GM12878 (cell line): ENCODE results near the gene UGT1A7. TPM values are rescaled to one million over a fixed set of nuclear protein-coding genes. Genes with fewer than 3 reads are reported as not detected.

Source experiments
- ATAC-seq: fragments of 200-7000 bp; cut with Tn5 transposase; 3 replicates; pipeline ENCODE4 v1.9.1; 2020; ENCODE audit warnings: mild to moderate bottlenecking, moderate library complexity
- BruUV-seq: library from RNA; stranded (reverse); fragments of 400-500 nt; replicated peaks from 2 replicates; lab custom pipeline; 2021; lab: Mats Ljungman, UMichigan
- CTCF ChIA-PET: fragments of 300-600 bp; sonication (Branson Sonifier 250); formaldehyde crosslinking; extraction: SDS; loops from one replicate; lab custom pipeline; 2021; ENCODE audit warnings: inconsistent platforms; lab: Yijun Ruan, JAX
- POLR2A ChIA-PET: fragments of 350-600 bp; formaldehyde crosslinking; extraction: SDS; loops from one replicate; lab custom pipeline; 2021; ENCODE audit warnings: inconsistent platforms; lab: Charles Lee
- RAD21 ChIA-PET: fragments of 300-600 bp; sonication (Branson Sonifier 250); formaldehyde crosslinking; loops from one replicate; lab custom pipeline; 2023; ENCODE audit warnings: antibody characterized with exemption; ENCODE audit not compliant: unreplicated experiment; lab: Charles Lee
- SMC1A ChIA-PET: fragments of 300-600 bp; sonication (Branson Sonifier 250); formaldehyde crosslinking; loops from one replicate; lab custom pipeline; 2023; ENCODE audit not compliant: unreplicated experiment, uncharacterized antibody; lab: Charles Lee
- DNase-seq: peaks from one replicate; pipeline ENCODE4 v3.0.0-alpha.2; 2011; ENCODE audit warnings: low read depth, low spot score
- FAIRE-seq: peaks from 3 replicates; lab custom pipeline; 2011; peaks lifted over from hg19 to GRCh38; lab: Jason Lieb, UNC
- H2AFZ ChIP-seq: 2 replicates; pipeline ENCODE4 v1.6.0; 2011; ENCODE audit warnings: low read depth, low read length, control low read depth; ENCODE audit not compliant: control insufficient read depth
- H3K27ac ChIP-seq: 2 replicates; pipeline ENCODE4 v1.5.1; 2011; ENCODE audit warnings: control low read depth; ENCODE audit not compliant: control insufficient read depth, insufficient read depth
- H3K27me3 ChIP-seq, 2 experiments: replicated peaks in 1 of 2; 2 replicates each; pipeline versions ENCODE4 v1.6.0 to v1.6.1; 2011; ENCODE audit warnings: low read length in 1 of 2; ENCODE audit not compliant: control insufficient read depth in 2 of 2, insufficient read depth in 2 of 2
- H3K36me3 ChIP-seq, 2 experiments: 2 replicates each; pipeline ENCODE4 v1.5.1; 2011; ENCODE audit warnings: low read length in 1 of 2; ENCODE audit not compliant: control insufficient read depth in 2 of 2, insufficient read depth in 2 of 2
- H3K4me1 ChIP-seq: 2 replicates; pipeline ENCODE4 v1.6.1; 2011; ENCODE audit warnings: mild to moderate bottlenecking, low read length, moderate library complexity, mixed read lengths; ENCODE audit not compliant: control insufficient read depth, insufficient read depth
- H3K4me2 ChIP-seq: 2 replicates; pipeline ENCODE4 v1.6.0; 2011; ENCODE audit warnings: control low read depth; ENCODE audit not compliant: control insufficient read depth, insufficient read depth
- H3K4me3 ChIP-seq: fragments of 200-600 bp; sonication (generic); 2 replicates; pipeline ENCODE4 v1.5.1; 2016
- H3K79me2 ChIP-seq: 2 replicates; pipeline ENCODE4 v1.6.0; 2011; ENCODE audit warnings: low read length; ENCODE audit not compliant: control insufficient read depth, insufficient read depth
- H3K9ac ChIP-seq: 2 replicates; pipeline ENCODE4 v1.8.0; 2011; ENCODE audit warnings: low read length, control low read depth, mixed read lengths; ENCODE audit not compliant: control insufficient read depth, insufficient read depth
- H3K9me3 ChIP-seq: replicated peaks from 3 replicates; pipeline ENCODE4 v1.5.1; 2011; ENCODE audit warnings: mild to moderate bottlenecking, low read length; ENCODE audit not compliant: control insufficient read depth, insufficient read depth
- H4K20me1 ChIP-seq: 2 replicates; pipeline ENCODE4 v1.6.0; 2011; ENCODE audit not compliant: control insufficient read depth, insufficient read depth
- CHD1 ChIP-seq: IDR thresholded peaks from 2 replicates; pipeline ENCODE4 v1.6.1; 2012; ENCODE audit warnings: low read depth, low read length, improper control_type of control experiment
- CREM ChIP-seq: IDR thresholded peaks from 2 replicates; pipeline ENCODE4 v1.6.1; 2014; ENCODE audit warnings: antibody characterized with exemption, low read depth
- FOXK2 ChIP-seq: fragments of 450-650 bp; IDR thresholded peaks from 2 replicates; pipeline ENCODE4 v1.6.1; 2017; ENCODE audit warnings: mild to moderate bottlenecking, moderate library complexity
- SIX5 ChIP-seq: IDR thresholded peaks from 2 replicates; pipeline ENCODE4 v1.6.1; 2011; ENCODE audit warnings: mild to moderate bottlenecking, low read depth, low read length, moderate library complexity; ENCODE audit not compliant: severe bottlenecking
- SMC3 ChIP-seq: IDR thresholded peaks from 2 replicates; pipeline ENCODE4 v1.6.1; 2011; ENCODE audit warnings: low read length, improper control_type of control experiment, borderline replicate concordance
- STAT1 ChIP-seq: fragments of 450-650 bp; conservative IDR thresholded peaks from 2 replicates; pipeline ENCODE4 v1.6.1; 2014; ENCODE audit warnings: antibody characterized with exemption, mild to moderate bottlenecking
- TCF12 ChIP-seq: IDR thresholded peaks from 2 replicates; pipeline ENCODE4 v1.6.1; 2011; ENCODE audit warnings: low read depth, mild to moderate bottlenecking, low read length
- YY1 ChIP-seq: IDR thresholded peaks from 2 replicates; pipeline ENCODE4 v1.6.1; 2011; ENCODE audit warnings: low read depth, mild to moderate bottlenecking, low read length
- ZBED1 ChIP-seq: IDR thresholded peaks from 2 replicates; pipeline ENCODE4 v1.6.1; 2016; ENCODE audit warnings: borderline replicate concordance
- ZNF207 ChIP-seq: fragments of 450-650 bp; IDR thresholded peaks from 2 replicates; pipeline ENCODE4 v1.6.1; 2014; ENCODE audit warnings: antibody characterized with exemption, mild to moderate bottlenecking, borderline replicate concordance
- ZNF217 ChIP-seq: fragments of 450-650 bp; IDR thresholded peaks from 2 replicates; pipeline ENCODE4 v1.6.1; 2017; ENCODE audit warnings: antibody characterized with exemption, mild to moderate bottlenecking
- ZSCAN29 ChIP-seq: fragments of 450-650 bp; IDR thresholded peaks from 2 replicates; pipeline ENCODE4 v1.6.1; 2017; ENCODE audit warnings: mild to moderate bottlenecking, moderate library complexity
- WGBS: methylation state at CpG from one replicate; pipeline ENCODE4 v1.1.6; 2016; ENCODE audit warnings: low lambda C conversion rate; ENCODE audit not compliant: insufficient replicate concordance, insufficient coverage; ENCODE audit errors: missing lambda C conversion rate; 5-methylcytosine and 5-hydroxymethylcytosine counted together
- in situ Hi-C: fragments of 300-500 bp; cut with MboI; formaldehyde crosslinking; loops from 9 replicates; pipeline ENCODE4 v1.14.3; 2018; ENCODE audit warnings: mixed read lengths
- intact Hi-C: fragments of 100-400 bp; cut with micrococcal nuclease; formaldehyde crosslinking; loops from one replicate; pipeline ENCODE4 v1.14.2; 2022; ENCODE audit not compliant: unreplicated experiment
- polyA plus RNA-seq, 11 experiments: library from polyadenylated mRNA; depleted of rRNA in 4 of 11; unstranded in 6 of 11; stranded (reverse) in 5 of 11; fragments of >200 nt; fragmentation: Nextera tagmentation in 4 of 11; fragmentation: Illumina TruSeq in 1 of 11; extraction: Ambion mirVana in 4 of 11; extraction: Trizol in 1 of 11; gene quantifications; 1 replicate in 1 of 11; 2 replicates in 10 of 11; pipeline versions ENCODE4 v1.2.1 to v1.2.3, GENCODE V29; 2011 to 2016; ENCODE audit warnings: inconsistent platforms in 2 of 11, missing spikeins in 2 of 11, low read depth in 1 of 11
- total RNA-seq, 4 experiments: library from RNA; depleted of rRNA in 3 of 4; stranded (reverse); fragments of >200 nt in 3 of 4; fragmentation: Illumina TruSeq in 1 of 4; extraction: Trizol in 1 of 4; gene quantifications; 2 replicates each; pipeline versions ENCODE4 v1.2.1 to v1.2.3, GENCODE V29; 2013 to 2021
- TF ChIP-seq, protein P1 (sequence below): IDR thresholded peaks from 2 replicates; pipeline ENCODE4 v1.6.1; 2011; ENCODE audit warnings: low read depth, mild to moderate bottlenecking, low read length, moderate library complexity, borderline replicate concordance; ENCODE audit errors: extremely low read depth
- TF ChIP-seq, protein P2 (sequence below): IDR thresholded peaks from 2 replicates; pipeline ENCODE4 v1.6.1; 2012; ENCODE audit warnings: low read length, inconsistent platforms
- TF ChIP-seq, protein P3 (sequence below): fragments of 450-650 bp; IDR thresholded peaks from 2 replicates; pipeline ENCODE4 v1.6.1; 2018; ENCODE audit warnings: borderline replicate concordance, mild to moderate bottlenecking; ENCODE audit not compliant: partially characterized antibody
- TF ChIP-seq, protein P4 (sequence below): fragments of 150-350 bp; IDR thresholded peaks from 2 replicates; pipeline ENCODE4 v1.6.1; 2014; ENCODE audit warnings: mild to moderate bottlenecking, low read depth, low read length
- TF ChIP-seq, protein P5 (sequence below): fragments of 450-650 bp; formaldehyde crosslinking; IDR thresholded peaks from 2 replicates; pipeline ENCODE4 v1.4.0; 2020; ENCODE audit warnings: mild to moderate bottlenecking, moderate library complexity

UGT1A7 gene
- total and polyA plus RNA-seq, 10 of the 15 experiments (the other 5 are each of a cell fraction or from before 2014, with no cell fraction given): not detected

DNA sequence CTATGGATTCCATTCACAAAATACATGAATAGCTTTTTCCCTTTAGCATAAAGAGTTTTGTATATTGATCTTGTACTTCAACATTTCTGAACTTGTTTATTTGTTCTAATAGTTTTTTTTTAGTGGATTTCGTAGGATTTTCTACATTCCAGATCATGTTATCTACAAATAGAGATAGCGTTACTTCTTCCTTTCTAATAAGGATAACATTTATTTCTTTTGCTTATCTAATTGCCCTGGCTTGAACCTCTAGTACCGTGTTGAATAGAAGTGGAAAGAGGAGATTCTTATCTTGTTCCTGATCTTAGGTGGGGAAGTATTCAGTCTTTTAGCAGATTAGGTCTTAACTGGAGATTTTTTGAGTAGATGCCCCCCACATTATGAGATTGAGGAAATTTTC lies 20.5 kb downstream of the UGT1A7 start:
- no TSS peak for BruUV-seq
- WGBS: 35% methylated on average over 3 of the region's 3 CpGs
- TF ChIP-seq, protein P1, sequence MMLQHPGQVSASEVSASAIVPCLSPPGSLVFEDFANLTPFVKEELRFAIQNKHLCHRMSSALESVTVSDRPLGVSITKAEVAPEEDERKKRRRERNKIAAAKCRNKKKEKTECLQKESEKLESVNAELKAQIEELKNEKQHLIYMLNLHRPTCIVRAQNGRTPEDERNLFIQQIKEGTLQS: no peak
- TF ChIP-seq ZNF207 (no peak), ZBED1 (no peak), ZNF217 (no peak), YY1 (no peak), STAT1 (no peak), TCF12 (no peak), FOXK2 (no peak), SIX5 (no peak), SMC3 (no peak), CHD1 (no peak), ZSCAN29 (no peak), CREM (no peak)
- TF ChIP-seq, protein P2, sequence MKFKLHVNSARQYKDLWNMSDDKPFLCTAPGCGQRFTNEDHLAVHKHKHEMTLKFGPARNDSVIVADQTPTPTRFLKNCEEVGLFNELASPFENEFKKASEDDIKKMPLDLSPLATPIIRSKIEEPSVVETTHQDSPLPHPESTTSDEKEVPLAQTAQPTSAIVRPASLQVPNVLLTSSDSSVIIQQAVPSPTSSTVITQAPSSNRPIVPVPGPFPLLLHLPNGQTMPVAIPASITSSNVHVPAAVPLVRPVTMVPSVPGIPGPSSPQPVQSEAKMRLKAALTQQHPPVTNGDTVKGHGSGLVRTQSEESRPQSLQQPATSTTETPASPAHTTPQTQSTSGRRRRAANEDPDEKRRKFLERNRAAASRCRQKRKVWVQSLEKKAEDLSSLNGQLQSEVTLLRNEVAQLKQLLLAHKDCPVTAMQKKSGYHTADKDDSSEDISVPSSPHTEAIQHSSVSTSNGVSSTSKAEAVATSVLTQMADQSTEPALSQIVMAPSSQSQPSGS: no peak
- TF ChIP-seq, protein P3, sequence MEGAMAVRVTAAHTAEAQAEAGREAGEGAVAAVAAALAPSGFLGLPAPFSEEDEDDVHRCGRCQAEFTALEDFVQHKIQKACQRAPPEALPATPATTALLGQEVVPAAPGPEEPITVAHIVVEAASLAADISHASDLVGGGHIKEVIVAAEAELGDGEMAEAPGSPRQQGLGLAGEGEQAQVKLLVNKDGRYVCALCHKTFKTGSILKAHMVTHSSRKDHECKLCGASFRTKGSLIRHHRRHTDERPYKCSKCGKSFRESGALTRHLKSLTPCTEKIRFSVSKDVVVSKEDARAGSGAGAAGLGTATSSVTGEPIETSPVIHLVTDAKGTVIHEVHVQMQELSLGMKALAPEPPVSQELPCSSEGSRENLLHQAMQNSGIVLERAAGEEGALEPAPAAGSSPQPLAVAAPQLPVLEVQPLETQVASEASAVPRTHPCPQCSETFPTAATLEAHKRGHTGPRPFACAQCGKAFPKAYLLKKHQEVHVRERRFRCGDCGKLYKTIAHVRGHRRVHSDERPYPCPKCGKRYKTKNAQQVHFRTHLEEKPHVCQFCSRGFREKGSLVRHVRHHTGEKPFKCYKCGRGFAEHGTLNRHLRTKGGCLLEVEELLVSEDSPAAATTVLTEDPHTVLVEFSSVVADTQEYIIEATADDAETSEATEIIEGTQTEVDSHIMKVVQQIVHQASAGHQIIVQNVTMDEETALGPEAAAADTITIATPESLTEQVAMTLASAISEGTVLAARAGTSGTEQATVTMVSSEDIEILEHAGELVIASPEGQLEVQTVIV: no peak
- TF ChIP-seq, protein P4, sequence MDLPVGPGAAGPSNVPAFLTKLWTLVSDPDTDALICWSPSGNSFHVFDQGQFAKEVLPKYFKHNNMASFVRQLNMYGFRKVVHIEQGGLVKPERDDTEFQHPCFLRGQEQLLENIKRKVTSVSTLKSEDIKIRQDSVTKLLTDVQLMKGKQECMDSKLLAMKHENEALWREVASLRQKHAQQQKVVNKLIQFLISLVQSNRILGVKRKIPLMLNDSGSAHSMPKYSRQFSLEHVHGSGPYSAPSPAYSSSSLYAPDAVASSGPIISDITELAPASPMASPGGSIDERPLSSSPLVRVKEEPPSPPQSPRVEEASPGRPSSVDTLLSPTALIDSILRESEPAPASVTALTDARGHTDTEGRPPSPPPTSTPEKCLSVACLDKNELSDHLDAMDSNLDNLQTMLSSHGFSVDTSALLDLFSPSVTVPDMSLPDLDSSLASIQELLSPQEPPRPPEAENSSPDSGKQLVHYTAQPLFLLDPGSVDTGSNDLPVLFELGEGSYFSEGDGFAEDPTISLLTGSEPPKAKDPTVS: no peak
- TF ChIP-seq, protein P5, sequence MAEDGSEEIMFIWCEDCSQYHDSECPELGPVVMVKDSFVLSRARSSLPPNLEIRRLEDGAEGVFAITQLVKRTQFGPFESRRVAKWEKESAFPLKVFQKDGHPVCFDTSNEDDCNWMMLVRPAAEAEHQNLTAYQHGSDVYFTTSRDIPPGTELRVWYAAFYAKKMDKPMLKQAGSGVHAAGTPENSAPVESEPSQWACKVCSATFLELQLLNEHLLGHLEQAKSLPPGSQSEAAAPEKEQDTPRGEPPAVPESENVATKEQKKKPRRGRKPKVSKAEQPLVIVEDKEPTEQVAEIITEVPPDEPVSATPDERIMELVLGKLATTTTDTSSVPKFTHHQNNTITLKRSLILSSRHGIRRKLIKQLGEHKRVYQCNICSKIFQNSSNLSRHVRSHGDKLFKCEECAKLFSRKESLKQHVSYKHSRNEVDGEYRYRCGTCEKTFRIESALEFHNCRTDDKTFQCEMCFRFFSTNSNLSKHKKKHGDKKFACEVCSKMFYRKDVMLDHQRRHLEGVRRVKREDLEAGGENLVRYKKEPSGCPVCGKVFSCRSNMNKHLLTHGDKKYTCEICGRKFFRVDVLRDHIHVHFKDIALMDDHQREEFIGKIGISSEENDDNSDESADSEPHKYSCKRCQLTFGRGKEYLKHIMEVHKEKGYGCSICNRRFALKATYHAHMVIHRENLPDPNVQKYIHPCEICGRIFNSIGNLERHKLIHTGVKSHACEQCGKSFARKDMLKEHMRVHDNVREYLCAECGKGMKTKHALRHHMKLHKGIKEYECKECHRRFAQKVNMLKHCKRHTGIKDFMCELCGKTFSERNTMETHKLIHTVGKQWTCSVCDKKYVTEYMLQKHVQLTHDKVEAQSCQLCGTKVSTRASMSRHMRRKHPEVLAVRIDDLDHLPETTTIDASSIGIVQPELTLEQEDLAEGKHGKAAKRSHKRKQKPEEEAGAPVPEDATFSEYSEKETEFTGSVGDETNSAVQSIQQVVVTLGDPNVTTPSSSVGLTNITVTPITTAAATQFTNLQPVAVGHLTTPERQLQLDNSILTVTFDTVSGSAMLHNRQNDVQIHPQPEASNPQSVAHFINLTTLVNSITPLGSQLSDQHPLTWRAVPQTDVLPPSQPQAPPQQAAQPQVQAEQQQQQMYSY (CRISPR knock-in tag): no peak

More for the DNA sequence above, 20.5 kb downstream of the UGT1A7 start:
- intact Hi-C loops: no loop called here
- FAIRE-seq: no peak
- SMC1A ChIA-PET: no interaction called here
- H4K20me1 ChIP-seq: no peaks in the 10 kb centered on the region
- no peak for ATAC-seq
- no peaks in the 10 kb centered on the region for H3K79me2 ChIP-seq
- no peak overlapping the region for H3K4me3 ChIP-seq
- RAD21 ChIA-PET: no interaction called here
- no peak overlapping the region for H3K27ac ChIP-seq
- H3K27me3 ChIP-seq: no peaks in the 10 kb centered on the region
- H3K36me3 ChIP-seq: no peaks in the 10 kb centered on the region
- H2AFZ ChIP-seq: no peak overlapping the region
- no peaks in the 10 kb centered on the region for H3K9me3 ChIP-seq
- in situ Hi-C loops: no loop called here
- no peak for DNase-seq
- CTCF ChIA-PET: no interaction called here
- H3K4me1 ChIP-seq: no peaks in the 10 kb centered on the region
- no peak overlapping the region for H3K9ac ChIP-seq
- POLR2A ChIA-PET: no interaction called here
- H3K4me2 ChIP-seq: no peak overlapping the region
